Upper lobe of left lung (tissue), 6 donors: ENCODE data around the gene WDR37. TPM values are rescaled to one million over a fixed set of nuclear protein-coding genes. Genes with fewer than 3 reads are reported as not detected.

Experiments
- ATAC-seq, 2 donors: fragments of 200-7000 bp; cut with Tn5 transposase; one replicate each; pipeline ENCODE4 v1.9.1; 2022; ENCODE audit warnings: mild to moderate bottlenecking in 2 of 2, moderate library complexity in 2 of 2; ENCODE audit not compliant: low FRiP score in 2 of 2
- DNase-seq, 2 donors: peaks; one replicate each; pipeline ENCODE4 v3.0.0-alpha.2; 2019 to 2020
- H3K27ac ChIP-seq, 4 donors: fragments of 200-600 bp; sonication (generic); one replicate each; pipeline ENCODE4 v1.5.1; 2016 to 2019
- H3K27me3 ChIP-seq, 4 donors: fragments of 200-600 bp; sonication (generic); one replicate each; pipeline ENCODE4 v1.5.1; 2017 to 2019
- H3K36me3 ChIP-seq, 4 donors: fragments of 200-600 bp; sonication (generic); one replicate each; pipeline ENCODE4 v1.5.1; 2016 to 2019
- H3K4me1 ChIP-seq, 4 donors: fragments of 200-600 bp; sonication (generic); one replicate each; pipeline ENCODE4 v1.5.1; 2018 to 2019
- H3K4me3 ChIP-seq, 4 donors: fragments of 200-600 bp; sonication (generic); one replicate each; pipeline ENCODE4 v1.5.1; 2017 to 2019; ENCODE audit warnings: mild to moderate bottlenecking in 2 of 4, moderate library complexity in 1 of 4
- H3K9me3 ChIP-seq, 4 donors: fragments of 200-600 bp; sonication (generic); one replicate each; pipeline ENCODE4 v1.5.1; 2018 to 2019
- CTCF ChIP-seq, 6 experiments: fragments of 450-650 bp in 4 of 6; fragments of 200-600 bp in 2 of 6; sonication (generic) in 2 of 6; IDR thresholded peaks; one replicate each; pipeline ENCODE4 v1.5.1; 2016 to 2019; ENCODE audit warnings: antibody characterized with exemption in 6 of 6
- EP300 ChIP-seq, 4 donors: sonication (generic); formaldehyde crosslinking; IDR thresholded peaks; one replicate each; pipeline ENCODE4 v1.5.1; 2017; ENCODE audit warnings: antibody characterized with exemption in 4 of 4, control low read depth in 2 of 4
- POLR2A ChIP-seq, 4 donors: fragments of 450-650 bp; IDR thresholded peaks; one replicate each; pipeline ENCODE4 v1.5.1; 2016 to 2017; ENCODE audit warnings: antibody characterized with exemption in 4 of 4, mild to moderate bottlenecking in 2 of 4
- POLR2AphosphoS5 ChIP-seq, 2 donors: sonication (generic); formaldehyde crosslinking; IDR thresholded peaks; one replicate each; pipeline ENCODE4 v1.5.1; 2017; ENCODE audit warnings: antibody characterized with exemption in 2 of 2
- WGBS, 2 donors: methylation state at CpG; one replicate each; pipeline ENCODE4 v1.1.5; 2017 to 2018; 5-methylcytosine and 5-hydroxymethylcytosine counted together
- total RNA-seq, 6 donors: library from RNA; depleted of rRNA in 4 of 6; stranded (reverse); fragments of >200 nt in 4 of 6; gene quantifications; one replicate each; pipeline versions ENCODE4 v1.1.0 to v1.2.1, GENCODE V29; 2016 to 2021
- donor health status: DM: no; HTN: no; CAD: no; lungs with moderate emphysema.
- donor health status: DM: no; HTN: yes; CAD: no; lungs with severe emphysema.

The WDR37 gene
- total RNA-seq, 6 donors from 2014 or later, result 18.1 to 31.4 (median 19.9) TPM

- 54 to 60% methylated on average over 5 to 7 of the region's 7 CpGs for WGBS, 2 donors
- no peak for ATAC-seq
Measured at GRCh38 chr10:1141261-1141660, 85.1 kb downstream of the WDR37 start.

GRCh38 chr10:1141701-1142100 lies 85.5 kb downstream of the WDR37 start:
- no peak for ATAC-seq
- H3K36me3 ChIP-seq, result no peaks in the 10 kb centered on the region
- 87 to 91% methylated on average over 9 to 11 of the region's 11 CpGs for WGBS, 2 donors
- no peak for TF ChIP-seq POLR2A (IDR thresholded peaks at IDR 0.05)
- no peak for TF ChIP-seq CTCF (IDR thresholded peaks at IDR 0.05)
- TF ChIP-seq POLR2AphosphoS5 (IDR thresholded peaks at IDR 0.05), result no peak
- TF ChIP-seq EP300 (IDR thresholded peaks at IDR 0.05), result no peak
- H3K4me1 ChIP-seq, result no peaks in the 10 kb centered on the region
- H3K9me3 ChIP-seq, result peaks cover 7 to 23% (median 12%) of the 10 kb centered on the region in 4 donors
- no peak for DNase-seq
- H3K4me3 ChIP-seq, result no peak overlapping the region
- no peaks in the 10 kb centered on the region for H3K27me3 ChIP-seq
- no peak overlapping the region for H3K27ac ChIP-seq

More at GRCh38 chr10:1141261-1141660, 85.1 kb downstream of the WDR37 start:
- H3K4me3 ChIP-seq, result no peak overlapping the region
- no peak for DNase-seq
- no peaks in the 10 kb centered on the region for H3K27me3 ChIP-seq
- no peak overlapping the region for H3K27ac ChIP-seq
- TF ChIP-seq EP300 (IDR thresholded peaks at IDR 0.05), result no peak
- TF ChIP-seq CTCF (IDR thresholded peaks at IDR 0.05), result no peak
- no peak for TF ChIP-seq POLR2AphosphoS5 (IDR thresholded peaks at IDR 0.05)
- no peak for TF ChIP-seq POLR2A (IDR thresholded peaks at IDR 0.05)
- no peaks in the 10 kb centered on the region for H3K36me3 ChIP-seq
- no peaks in the 10 kb centered on the region for H3K4me1 ChIP-seq
- H3K9me3 ChIP-seq, result peaks cover 7 to 19% (median 9%) of the 10 kb centered on the region in 4 donors

- no peaks in the 10 kb centered on the region for H3K4me1 ChIP-seq
- peaks cover 7 to 23% (median 12%) of the 10 kb centered on the region in 4 donors for H3K9me3 ChIP-seq
- H3K4me3 ChIP-seq, result no peak overlapping the region
- no peak overlapping the region for H3K27ac ChIP-seq
- 55 to 56% methylated on average over 3 of the region's 3 CpGs for WGBS, 2 donors
- DNase-seq (no peak), ATAC-seq (no peak)
- no peaks in the 10 kb centered on the region for H3K36me3 ChIP-seq
- TF ChIP-seq POLR2A (IDR thresholded peaks at IDR 0.05) (no peak), CTCF (IDR thresholded peaks at IDR 0.05) (no peak), EP300 (IDR thresholded peaks at IDR 0.05) (no peak), POLR2AphosphoS5 (IDR thresholded peaks at IDR 0.05) (no peak)
- H3K27me3 ChIP-seq, result no peaks in the 10 kb centered on the region
Measured at GRCh38 chr10:1142596-1142995, 86.4 kb downstream of the WDR37 start.

GRCh38 chr10:1147810-1148209 lies 91.6 kb downstream of the WDR37 start:
- no peak for DNase-seq
- WGBS, 2 donors, result 54 to 69% methylated on average over 4 to 5 of the region's 5 CpGs
- no peaks in the 10 kb centered on the region for H3K4me1 ChIP-seq

More at GRCh38 chr10:1147810-1148209, 91.6 kb downstream of the WDR37 start:
- Histone ChIP-seq H3K27me3 (no peaks in the 10 kb centered on the region), H3K36me3 (no peaks in the 10 kb centered on the region), H3K27ac (no peak overlapping the region), H3K9me3 (peaks cover 7 to 15% (median 9%) of the 10 kb centered on the region in 4 donors), H3K4me3 (no peak overlapping the region)
- TF ChIP-seq CTCF (IDR thresholded peaks at IDR 0.05) (no peak), POLR2AphosphoS5 (IDR thresholded peaks at IDR 0.05) (no peak), EP300 (IDR thresholded peaks at IDR 0.05) (no peak), POLR2A (IDR thresholded peaks at IDR 0.05) (no peak)
- ATAC-seq, result no peak
